ENCODE data around the gene TNXB. TPM values are rescaled to one million over a fixed set of nuclear protein-coding genes. Genes with fewer than 3 reads are reported as not detected.
A peak's percentile ranks its signal among the peaks of the same experiment; 100 is the strongest.
"Not testable (repeated sequence)": the region's sequence is repeated elsewhere in the genome, so short reads cannot be mapped to it uniquely, and the experiment has no call there.

Gene TNXB
- total RNA-seq, 2 experiments from 2014 or later = 3.1 to 5.5 TPM

- H3K9me3 Mint-ChIP-seq (ENCODE audit: low read depth); CTCF ChIA-PET; H3K4me1 Mint-ChIP-seq; H3K4me3 Mint-ChIP-seq; ATAC-seq; DNase-seq; H3K27me3 Mint-ChIP-seq; H3K27ac Mint-ChIP-seq; H3K36me3 Mint-ChIP-seq: not testable (repeated sequence)
These were observed 41.6 kb downstream of the TNXB start for GRCh38 chr6:32067521-32067920.

GRCh38 chr6:32064706-32065105 lies 44.4 kb downstream of the TNXB start:
- Mint-ChIP-seq H3K9me3 (ENCODE audit: low read depth) (no peaks in the 10 kb centered on the region), H3K27me3 (peaks cover 4% of the 10 kb centered on the region), H3K36me3 (no peaks in the 10 kb centered on the region), H3K27ac (no peak overlapping the region), H3K4me3 (no peak overlapping the region), H3K4me1 (peaks cover 4% of the 10 kb centered on the region)
- DNase-seq (no peak), ATAC-seq (no peak)
- CTCF ChIA-PET = no interaction called here

DNA sequence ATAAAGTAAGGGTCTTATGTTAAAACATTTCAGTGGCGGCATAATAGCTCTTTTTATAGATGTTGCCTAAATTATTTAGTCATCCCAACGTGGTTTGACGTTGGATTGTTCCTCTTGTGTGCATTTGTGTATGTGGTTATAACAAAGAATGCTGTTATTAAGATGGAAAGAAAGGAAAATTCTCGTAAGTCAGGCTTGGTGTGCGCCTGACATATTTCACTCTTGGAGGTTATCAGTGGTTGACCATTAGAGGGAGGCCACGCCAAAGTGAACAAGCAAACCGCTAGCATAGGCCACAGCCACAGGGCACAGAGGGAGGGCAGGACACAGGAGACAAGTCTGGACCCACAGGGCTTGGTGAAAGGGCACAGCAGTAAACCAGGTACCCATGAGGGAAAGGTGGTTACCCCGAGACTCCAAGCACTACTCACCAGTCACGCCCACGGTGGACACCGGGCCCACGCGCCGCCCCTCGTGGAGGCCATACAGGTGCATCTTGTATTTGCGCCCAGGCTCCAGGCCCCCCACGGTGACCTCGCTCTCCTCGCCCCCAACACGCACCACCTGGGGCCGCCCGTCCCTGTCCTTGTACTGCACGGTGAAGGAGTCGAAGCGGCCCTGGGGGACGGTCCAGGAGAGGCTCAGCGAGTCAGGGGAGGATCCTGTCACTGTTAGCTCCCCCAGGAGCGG lies 48.0 kb downstream of the TNXB start:
- Mint-ChIP-seq H3K36me3 (no peaks in the 10 kb centered on the region), H3K27me3 (peaks cover 4% of the 10 kb centered on the region), H3K4me1 (peaks cover 4% of the 10 kb centered on the region), H3K9me3 (ENCODE audit: low read depth) (no peaks in the 10 kb centered on the region), H3K27ac (no peak overlapping the region), H3K4me3 (no peak overlapping the region)
- CTCF ChIA-PET = no interaction called here
- no peak for ATAC-seq
- no peak for DNase-seq

DNA sequence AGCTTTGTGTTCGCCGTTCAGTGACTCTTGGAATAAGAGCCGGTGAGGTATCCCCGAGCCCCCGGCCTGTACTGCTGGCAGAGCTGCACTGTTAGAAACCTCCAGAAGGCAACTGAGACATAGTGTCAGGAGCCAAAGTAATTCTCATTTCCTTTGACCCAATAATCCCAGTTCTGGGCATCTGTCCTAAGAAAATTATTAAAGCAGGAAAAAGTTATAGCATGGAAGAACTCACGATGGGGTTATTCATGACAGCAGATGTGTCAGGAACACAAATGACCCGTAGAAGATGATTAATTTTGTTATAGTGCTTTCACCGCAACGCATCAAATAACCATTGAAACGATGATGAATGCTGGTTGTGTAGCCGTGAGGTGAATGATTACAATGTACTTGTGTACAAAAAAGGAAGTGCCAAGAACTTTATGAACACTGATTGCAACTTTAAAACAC lies 50.6 kb downstream of the TNXB start:
- Mint-ChIP-seq H3K36me3 (no peaks in the 10 kb centered on the region), H3K27ac (no peak overlapping the region), H3K9me3 (ENCODE audit: low read depth) (no peaks in the 10 kb centered on the region), H3K27me3 (no peaks in the 10 kb centered on the region), H3K4me3 (no peak overlapping the region), H3K4me1 (no peaks in the 10 kb centered on the region)
- CTCF ChIA-PET = no interaction called here
- DNase-seq (no peak), ATAC-seq (no peak)

DNA sequence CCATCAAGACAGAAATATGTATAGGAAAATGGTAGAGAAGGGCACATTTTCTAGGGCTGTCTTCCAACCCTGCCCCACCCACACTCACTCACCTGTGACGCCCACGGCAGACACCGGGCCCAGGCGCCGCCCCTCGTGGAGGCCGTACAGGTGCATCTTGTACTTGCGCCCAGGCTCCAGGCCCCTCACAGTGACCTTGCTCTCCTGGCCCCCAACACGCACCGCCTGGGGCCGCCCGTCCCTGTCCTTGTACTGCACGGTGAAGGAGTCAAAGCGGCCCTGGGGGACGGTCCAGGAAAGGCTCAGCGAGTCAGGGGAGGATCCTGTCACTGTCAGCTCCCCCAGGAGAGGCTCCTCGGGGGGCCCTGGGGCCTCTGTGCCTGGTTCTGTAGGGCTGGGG lies 51.2 kb downstream of the TNXB start:
- DNase-seq (no peak), ATAC-seq (no peak)
- H3K4me1 Mint-ChIP-seq = no peaks in the 10 kb centered on the region
- H3K4me3 Mint-ChIP-seq = no peak overlapping the region
- CTCF ChIA-PET = no interaction called here
- H3K27me3 Mint-ChIP-seq = no peaks in the 10 kb centered on the region
- H3K9me3 Mint-ChIP-seq (ENCODE audit: low read depth) = no peaks in the 10 kb centered on the region
- no peaks in the 10 kb centered on the region for H3K36me3 Mint-ChIP-seq
- H3K27ac Mint-ChIP-seq = no peak overlapping the region

DNA sequence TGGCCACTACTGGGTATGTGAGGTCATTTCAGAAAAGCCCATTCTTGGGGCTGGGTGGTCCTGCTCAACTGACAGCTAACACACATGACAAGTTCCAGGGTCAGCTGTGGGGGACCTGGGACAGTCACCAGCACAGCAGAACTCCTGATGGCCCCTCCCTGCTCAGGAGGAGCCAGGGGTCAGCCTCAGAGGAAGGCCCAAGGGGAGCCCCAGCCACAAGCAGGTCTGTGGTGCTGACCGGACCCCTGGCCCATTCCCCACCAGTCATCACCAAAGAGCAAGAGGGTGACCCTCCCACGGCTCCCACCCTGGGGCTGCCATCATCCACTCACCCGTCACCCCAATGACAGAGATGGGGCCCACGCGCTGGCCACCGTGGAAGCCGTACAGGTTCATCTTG lies 52.9 kb downstream of the TNXB start:
- no peaks in the 10 kb centered on the region for H3K36me3 Mint-ChIP-seq
- H3K27ac Mint-ChIP-seq = no peak overlapping the region
- ATAC-seq (no peak), DNase-seq (no peak)
- no peak overlapping the region for H3K4me3 Mint-ChIP-seq
- no peaks in the 10 kb centered on the region for H3K9me3 Mint-ChIP-seq (ENCODE audit: low read depth)
- CTCF ChIA-PET = no interaction called here
- H3K27me3 Mint-ChIP-seq = peaks cover 3% of the 10 kb centered on the region
- H3K4me1 Mint-ChIP-seq = no peaks in the 10 kb centered on the region

- DNase-seq; ATAC-seq; H3K4me3 Mint-ChIP-seq; H3K36me3 Mint-ChIP-seq; H3K4me1 Mint-ChIP-seq; H3K9me3 Mint-ChIP-seq (ENCODE audit: low read depth); H3K27me3 Mint-ChIP-seq; H3K27ac Mint-ChIP-seq; CTCF ChIA-PET: not testable (repeated sequence)
These were observed 53.4 kb downstream of the TNXB start for GRCh38 chr6:32055756-32056155.

DNA sequence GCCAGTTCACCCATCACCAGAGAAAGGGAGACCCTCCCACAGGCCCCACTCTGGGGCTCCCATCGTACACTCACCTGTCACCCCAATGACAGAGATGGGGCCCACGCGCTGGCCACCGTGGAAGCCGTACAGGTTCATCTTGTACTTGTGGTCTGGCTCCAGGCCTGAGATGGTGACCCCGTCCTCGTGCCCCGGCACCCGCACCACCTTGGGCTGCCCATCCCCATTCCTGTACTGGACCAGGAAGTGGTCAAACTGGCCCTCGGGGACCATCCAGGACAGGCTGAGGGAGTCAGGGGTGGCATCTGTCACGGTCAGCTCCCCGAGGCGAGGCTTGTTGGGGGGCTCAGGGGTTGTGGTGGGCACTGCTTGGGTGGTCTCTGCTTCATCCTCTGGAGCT lies 55.8 kb downstream of the TNXB start:
- CTCF ChIA-PET = interaction anchor here (0.6 kb wide), 1 partner anchor 262 kb away, joined by 3 read pairs; no protein-coding TSS in a partner anchor
- not testable (repeated sequence) for DNase-seq; H3K36me3 Mint-ChIP-seq; H3K4me1 Mint-ChIP-seq; H3K27me3 Mint-ChIP-seq; H3K27ac Mint-ChIP-seq; H3K9me3 Mint-ChIP-seq (ENCODE audit: low read depth); H3K4me3 Mint-ChIP-seq; ATAC-seq

- H3K9me3 Mint-ChIP-seq (ENCODE audit: low read depth); CTCF ChIA-PET; H3K4me1 Mint-ChIP-seq; H3K36me3 Mint-ChIP-seq; DNase-seq; H3K27ac Mint-ChIP-seq; H3K27me3 Mint-ChIP-seq; H3K4me3 Mint-ChIP-seq; ATAC-seq: not testable (repeated sequence)
These were observed 56.5 kb downstream of the TNXB start for GRCh38 chr6:32052626-32053025.

DNA sequence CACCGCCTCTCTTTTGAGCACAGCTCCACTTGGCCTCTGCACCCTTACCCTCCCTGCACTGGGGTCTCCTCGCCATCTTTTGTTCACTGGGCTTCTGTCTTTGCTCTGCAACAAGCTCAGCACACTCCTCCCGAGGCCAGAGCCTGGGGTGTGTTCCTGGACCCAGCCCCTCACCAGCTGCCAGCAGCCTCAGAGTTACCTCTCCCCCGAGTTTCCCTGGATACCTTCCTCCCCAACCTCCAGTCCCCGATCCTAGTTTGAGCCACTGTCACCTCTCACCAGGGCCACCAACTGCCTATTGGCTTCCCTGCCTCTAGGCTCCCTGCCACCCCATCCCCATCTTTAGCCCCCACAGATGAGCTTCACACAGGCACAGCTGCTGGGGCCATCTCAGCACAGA lies 58.6 kb downstream of the TNXB start:
- Mint-ChIP-seq H3K4me3 (no peak overlapping the region), H3K4me1 (no peaks in the 10 kb centered on the region), H3K27ac (no peak overlapping the region), H3K36me3 (no peaks in the 10 kb centered on the region), H3K9me3 (ENCODE audit: low read depth) (no peaks in the 10 kb centered on the region), H3K27me3 (peaks cover 6% of the 10 kb centered on the region)
- CTCF ChIA-PET = no interaction called here
- DNase-seq (no peak), ATAC-seq (no peak)

DNA sequence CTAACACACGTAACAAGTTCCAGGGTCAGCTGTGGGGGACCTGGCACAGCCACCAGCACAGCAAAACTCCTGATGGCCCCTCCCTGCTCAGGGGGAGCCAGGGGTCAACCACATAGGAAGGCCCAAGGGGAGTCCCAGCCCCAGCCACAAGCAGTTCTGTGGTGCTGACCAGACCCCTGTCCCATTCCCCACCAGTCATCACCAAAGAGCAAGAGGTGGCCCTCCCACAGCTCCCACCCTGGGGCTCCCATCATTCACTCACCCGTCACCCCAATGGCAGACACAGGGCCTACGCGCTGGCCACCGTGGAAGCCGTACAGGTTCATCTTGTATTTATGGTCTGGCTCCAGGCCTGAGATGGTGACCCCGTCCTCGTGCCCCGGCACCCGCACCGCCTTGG lies 59.4 kb downstream of the TNXB start:
- ATAC-seq; H3K36me3 Mint-ChIP-seq; DNase-seq; H3K27me3 Mint-ChIP-seq; H3K27ac Mint-ChIP-seq; H3K4me3 Mint-ChIP-seq; H3K9me3 Mint-ChIP-seq (ENCODE audit: low read depth); CTCF ChIA-PET; H3K4me1 Mint-ChIP-seq: not testable (repeated sequence)

DNA sequence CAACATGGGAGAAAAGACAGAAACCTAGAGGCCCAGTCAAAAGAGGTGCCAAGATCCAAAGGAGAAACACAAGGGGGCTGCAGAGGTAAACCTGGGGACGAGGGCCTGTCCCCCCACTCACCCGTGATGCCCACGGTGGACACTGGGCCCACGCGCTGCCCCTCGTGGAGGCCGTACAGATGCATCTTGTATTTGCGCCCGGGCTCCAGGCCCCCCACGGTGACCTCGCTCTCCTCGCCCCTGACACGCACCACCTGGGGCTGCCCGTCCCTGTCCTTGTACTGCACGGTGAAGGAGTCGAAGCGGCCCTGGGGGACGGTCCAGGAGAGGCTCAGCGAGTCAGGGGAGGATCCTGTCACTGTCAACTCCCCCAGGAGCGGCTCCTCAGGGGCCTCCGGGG lies 60.0 kb downstream of the TNXB start:
- H3K9me3 Mint-ChIP-seq (ENCODE audit: low read depth); H3K36me3 Mint-ChIP-seq; H3K4me3 Mint-ChIP-seq; H3K4me1 Mint-ChIP-seq; H3K27ac Mint-ChIP-seq; ATAC-seq; DNase-seq; H3K27me3 Mint-ChIP-seq: not testable (repeated sequence)
- CTCF ChIA-PET = interaction anchor here (1.1 kb wide), 1 partner anchor 97 kb away, joined by 3 read pairs; no protein-coding TSS in a partner anchor

GRCh38 chr6:32047855-32048766 lies 61.0 kb downstream of the TNXB start:
- no peak overlapping the region for H3K27ac Mint-ChIP-seq

DNA sequence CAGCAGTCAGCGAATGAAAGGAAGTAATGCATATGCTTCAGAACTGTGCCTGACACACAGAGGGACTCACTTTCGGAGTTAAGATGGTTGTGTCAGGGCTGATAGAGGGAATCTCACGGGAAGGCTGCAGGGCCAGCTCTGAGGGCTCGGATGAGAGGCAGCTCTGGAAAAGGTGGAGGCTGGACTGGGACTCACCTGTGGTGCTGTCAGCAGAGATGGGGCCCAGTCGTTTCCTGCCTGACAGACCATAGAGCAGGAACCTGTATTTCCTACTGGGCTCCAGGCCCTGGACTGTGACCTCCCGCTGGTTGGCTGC lies 61.6 kb downstream of the TNXB start:
- no peak for ATAC-seq
- Mint-ChIP-seq H3K4me3 (no peak overlapping the region), H3K36me3 (no peaks in the 10 kb centered on the region), H3K27ac (no peak overlapping the region), H3K9me3 (ENCODE audit: low read depth) (no peaks in the 10 kb centered on the region), H3K27me3 (peaks cover 6% of the 10 kb centered on the region), H3K4me1 (no peaks in the 10 kb centered on the region)
- DNase-seq = no peak
- CTCF ChIA-PET = interaction anchor here (0.9 to 1.9 kb wide), 6 partner anchors 21 to 201 kb away, joined by 3 to 5 read pairs (median 4); no protein-coding TSS in a partner anchor

More at GRCh38 chr6:32047855-32048766, 61.0 kb downstream of the TNXB start:
- CTCF ChIA-PET = interaction anchor here (0.9 to 1.9 kb wide), 7 partner anchors 21 to 200 kb away, joined by 3 to 5 read pairs (median 3); no protein-coding TSS in a partner anchor
- ATAC-seq (peak; percentile 81), DNase-seq (peak; percentile 67)
- no peak overlapping the region for H3K4me3 Mint-ChIP-seq
- H3K27me3 Mint-ChIP-seq = peaks cover 6% of the 10 kb centered on the region
- H3K4me1 Mint-ChIP-seq = no peaks in the 10 kb centered on the region
- no peaks in the 10 kb centered on the region for H3K36me3 Mint-ChIP-seq
- no peaks in the 10 kb centered on the region for H3K9me3 Mint-ChIP-seq (ENCODE audit: low read depth)
